ENCODE data around the gene ZFYVE9. TPM values are rescaled to one million over a fixed set of nuclear protein-coding genes. Genes with fewer than 3 reads are reported as not detected.

Gene ZFYVE9
- polyA plus RNA-seq, 1 donor from 2014 or later = 18.1 TPM

DNA sequence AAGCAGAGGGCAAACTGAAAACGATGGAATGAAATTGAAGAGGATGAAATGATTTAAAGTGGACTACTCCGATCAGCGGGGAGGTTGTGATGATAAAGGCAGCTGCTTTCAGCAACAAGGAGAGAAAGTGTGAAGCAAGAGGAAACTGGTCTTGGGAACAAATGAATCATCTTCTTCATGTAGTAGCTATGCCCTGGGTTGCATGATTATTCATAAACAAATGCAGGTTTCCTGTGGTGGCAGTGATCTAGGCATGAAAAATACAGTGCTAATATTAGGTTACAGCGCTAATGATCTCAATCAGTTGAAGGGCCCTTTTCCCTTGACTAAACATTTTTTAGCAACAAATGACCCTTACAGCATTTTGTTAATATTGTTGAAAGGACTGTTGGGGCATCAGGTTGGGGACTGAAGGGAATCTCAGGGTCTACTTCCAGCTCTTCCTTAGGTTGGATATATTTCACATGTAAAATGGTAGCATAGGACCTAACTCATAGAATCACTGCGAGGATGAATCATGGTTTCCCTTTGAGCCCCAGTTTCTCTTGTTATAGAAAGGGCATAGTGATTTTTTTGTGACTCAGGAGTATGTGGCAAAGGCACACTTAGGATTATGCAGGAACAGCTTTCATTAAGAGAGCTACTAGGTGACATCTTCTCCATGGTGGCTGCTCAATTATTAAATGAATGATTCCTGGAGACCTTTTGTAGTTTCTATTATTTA is 1.9 kb upstream of the ZFYVE9 start:
- Histone ChIP-seq H2AFZ (ENCODE audit: low read depth, low read length) (no peak overlapping the region), H4K20me1 (ENCODE audit: insufficient read depth) (no peaks in the 10 kb centered on the region), H3K79me2 (replicated peaks; ENCODE audit: insufficient read depth, low read length) (peaks cover 21% of the 10 kb centered on the region), H3K36me3 (ENCODE audit: insufficient read depth, low read length) (no peaks in the 10 kb centered on the region), H3K4me3 (ENCODE audit: low read length) (no peak overlapping the region), H3K9me3 (ENCODE audit: low read length) (no peaks in the 10 kb centered on the region), H3K9ac (ENCODE audit: low read length) (no peak overlapping the region), H3F3A (ENCODE audit: insufficient read depth, low read length, poor library complexity, severe bottlenecking) (no peaks in the 10 kb centered on the region), H3K27ac (ENCODE audit: low read length) (no peak overlapping the region), H3K27me3 (ENCODE audit: insufficient read depth, low read depth, low read length) (no peaks in the 10 kb centered on the region), H3K9me2 (ENCODE audit: insufficient read depth, low read length) (no peaks in the 10 kb centered on the region), H3K4me2 (ENCODE audit: low read length) (no peak overlapping the region)
- TF ChIP-seq EZH2 (IDR thresholded peaks at IDR 0.05; ENCODE audit: borderline replicate concordance, insufficient read depth, low read length, poor library complexity, severe bottlenecking) (no peak), POLR2AphosphoS5 (IDR thresholded peaks at IDR 0.05) (no peak), TAF1 (IDR thresholded peaks at IDR 0.05; ENCODE audit: low read depth) (no peak), EP300 (conservative IDR thresholded peaks at IDR 0.05; ENCODE audit: poor library complexity, severe bottlenecking) (no peak), SMC3 (conservative IDR thresholded peaks at IDR 0.05; ENCODE audit: poor library complexity) (no peak), MXI1 (conservative IDR thresholded peaks at IDR 0.05; ENCODE audit: poor library complexity, severe bottlenecking) (no peak), RAD21 (conservative IDR thresholded peaks at IDR 0.05) (no peak)
- TF ChIP-seq, protein P1, sequence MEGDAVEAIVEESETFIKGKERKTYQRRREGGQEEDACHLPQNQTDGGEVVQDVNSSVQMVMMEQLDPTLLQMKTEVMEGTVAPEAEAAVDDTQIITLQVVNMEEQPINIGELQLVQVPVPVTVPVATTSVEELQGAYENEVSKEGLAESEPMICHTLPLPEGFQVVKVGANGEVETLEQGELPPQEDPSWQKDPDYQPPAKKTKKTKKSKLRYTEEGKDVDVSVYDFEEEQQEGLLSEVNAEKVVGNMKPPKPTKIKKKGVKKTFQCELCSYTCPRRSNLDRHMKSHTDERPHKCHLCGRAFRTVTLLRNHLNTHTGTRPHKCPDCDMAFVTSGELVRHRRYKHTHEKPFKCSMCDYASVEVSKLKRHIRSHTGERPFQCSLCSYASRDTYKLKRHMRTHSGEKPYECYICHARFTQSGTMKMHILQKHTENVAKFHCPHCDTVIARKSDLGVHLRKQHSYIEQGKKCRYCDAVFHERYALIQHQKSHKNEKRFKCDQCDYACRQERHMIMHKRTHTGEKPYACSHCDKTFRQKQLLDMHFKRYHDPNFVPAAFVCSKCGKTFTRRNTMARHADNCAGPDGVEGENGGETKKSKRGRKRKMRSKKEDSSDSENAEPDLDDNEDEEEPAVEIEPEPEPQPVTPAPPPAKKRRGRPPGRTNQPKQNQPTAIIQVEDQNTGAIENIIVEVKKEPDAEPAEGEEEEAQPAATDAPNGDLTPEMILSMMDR (IDR thresholded peaks at IDR 0.05; ENCODE audit: poor library complexity, severe bottlenecking) = no peak
- TF ChIP-seq, protein P2, sequence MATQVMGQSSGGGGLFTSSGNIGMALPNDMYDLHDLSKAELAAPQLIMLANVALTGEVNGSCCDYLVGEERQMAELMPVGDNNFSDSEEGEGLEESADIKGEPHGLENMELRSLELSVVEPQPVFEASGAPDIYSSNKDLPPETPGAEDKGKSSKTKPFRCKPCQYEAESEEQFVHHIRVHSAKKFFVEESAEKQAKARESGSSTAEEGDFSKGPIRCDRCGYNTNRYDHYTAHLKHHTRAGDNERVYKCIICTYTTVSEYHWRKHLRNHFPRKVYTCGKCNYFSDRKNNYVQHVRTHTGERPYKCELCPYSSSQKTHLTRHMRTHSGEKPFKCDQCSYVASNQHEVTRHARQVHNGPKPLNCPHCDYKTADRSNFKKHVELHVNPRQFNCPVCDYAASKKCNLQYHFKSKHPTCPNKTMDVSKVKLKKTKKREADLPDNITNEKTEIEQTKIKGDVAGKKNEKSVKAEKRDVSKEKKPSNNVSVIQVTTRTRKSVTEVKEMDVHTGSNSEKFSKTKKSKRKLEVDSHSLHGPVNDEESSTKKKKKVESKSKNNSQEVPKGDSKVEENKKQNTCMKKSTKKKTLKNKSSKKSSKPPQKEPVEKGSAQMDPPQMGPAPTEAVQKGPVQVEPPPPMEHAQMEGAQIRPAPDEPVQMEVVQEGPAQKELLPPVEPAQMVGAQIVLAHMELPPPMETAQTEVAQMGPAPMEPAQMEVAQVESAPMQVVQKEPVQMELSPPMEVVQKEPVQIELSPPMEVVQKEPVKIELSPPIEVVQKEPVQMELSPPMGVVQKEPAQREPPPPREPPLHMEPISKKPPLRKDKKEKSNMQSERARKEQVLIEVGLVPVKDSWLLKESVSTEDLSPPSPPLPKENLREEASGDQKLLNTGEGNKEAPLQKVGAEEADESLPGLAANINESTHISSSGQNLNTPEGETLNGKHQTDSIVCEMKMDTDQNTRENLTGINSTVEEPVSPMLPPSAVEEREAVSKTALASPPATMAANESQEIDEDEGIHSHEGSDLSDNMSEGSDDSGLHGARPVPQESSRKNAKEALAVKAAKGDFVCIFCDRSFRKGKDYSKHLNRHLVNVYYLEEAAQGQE (IDR thresholded peaks at IDR 0.05; ENCODE audit: borderline replicate concordance) = no peak

DNA sequence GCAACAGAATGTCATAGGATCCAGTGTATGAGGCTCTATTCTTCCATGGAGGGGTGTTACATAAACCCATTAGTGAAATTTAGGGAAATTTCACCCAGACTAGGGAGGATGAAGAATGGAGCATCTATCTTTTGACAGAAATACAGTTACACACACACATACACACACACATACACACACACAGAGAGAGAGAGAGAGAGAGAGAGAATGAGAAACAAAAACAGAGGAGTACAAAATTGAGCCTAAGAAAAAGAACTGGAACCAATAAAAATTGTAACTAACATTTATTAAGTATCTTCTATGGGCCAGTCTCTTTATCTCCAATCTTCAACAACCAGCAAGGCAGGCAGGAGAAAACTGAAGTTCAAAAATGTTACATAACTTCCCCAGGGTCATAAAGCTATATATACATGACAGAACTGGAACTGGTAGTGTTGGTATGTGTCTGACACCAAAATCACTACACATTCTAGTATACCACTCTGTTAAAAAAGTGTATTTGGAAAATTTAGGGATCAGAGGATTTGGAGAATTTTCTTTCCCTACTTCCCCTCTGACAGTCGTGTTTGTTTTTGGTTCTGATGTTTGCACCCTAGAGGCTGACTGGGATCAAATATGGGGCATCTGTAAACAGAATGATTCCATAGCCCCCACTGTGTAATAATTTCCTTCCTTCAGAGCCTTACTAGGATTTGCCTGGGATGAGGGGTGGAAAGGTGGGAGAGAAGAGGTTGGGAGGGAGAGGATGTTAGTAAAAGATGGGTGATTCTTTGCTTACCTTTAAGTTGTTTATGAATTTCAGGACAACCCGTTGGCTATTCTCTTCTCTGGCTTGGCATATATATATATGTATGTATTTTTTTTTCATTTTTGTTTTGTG is 1.0 kb upstream of the ZFYVE9 start:
- Histone ChIP-seq H4K20me1 (ENCODE audit: insufficient read depth) (no peaks in the 10 kb centered on the region), H3K36me3 (ENCODE audit: insufficient read depth, low read length) (no peaks in the 10 kb centered on the region), H3K27me3 (ENCODE audit: insufficient read depth, low read depth, low read length) (no peaks in the 10 kb centered on the region), H3F3A (ENCODE audit: insufficient read depth, low read length, poor library complexity, severe bottlenecking) (no peaks in the 10 kb centered on the region), H3K79me2 (replicated peaks; ENCODE audit: insufficient read depth, low read length) (peaks cover 29% of the 10 kb centered on the region), H3K4me2 (ENCODE audit: low read length) (peak overlapping the region; percentile 78), H3K9me3 (ENCODE audit: low read length) (no peaks in the 10 kb centered on the region), H2AFZ (ENCODE audit: low read depth, low read length) (peak overlapping the region; percentile 86), H3K9me2 (ENCODE audit: insufficient read depth, low read length) (no peaks in the 10 kb centered on the region), H3K27ac (ENCODE audit: low read length) (peak overlapping the region; percentile 82), H3K4me3 (ENCODE audit: low read length) (peak overlapping the region; percentile 89), H3K9ac (ENCODE audit: low read length) (peak overlapping the region; percentile 88)
- TF ChIP-seq, protein P1 (IDR thresholded peaks at IDR 0.05; ENCODE audit: poor library complexity, severe bottlenecking) = no peak
- no peak for TF ChIP-seq TAF1 (IDR thresholded peaks at IDR 0.05; ENCODE audit: low read depth)
- TF ChIP-seq SMC3 (conservative IDR thresholded peaks at IDR 0.05; ENCODE audit: poor library complexity) = no peak
